H1 (cell line): ENCODE results near the gene RNF212B. TPM values are rescaled to one million over a fixed set of nuclear protein-coding genes. Genes with fewer than 3 reads are reported as not detected.

Experiments
- ATF2 ChIP-seq: IDR thresholded peaks from 2 replicates; pipeline ENCODE4 v1.6.1; 2012; ENCODE audit warnings: low read length, inconsistent platforms
- CREB1 ChIP-seq: IDR thresholded peaks from 2 replicates; pipeline ENCODE4 v1.6.1; 2012; ENCODE audit warnings: inconsistent platforms
- FOSL1 ChIP-seq: IDR thresholded peaks from 2 replicates; pipeline ENCODE4 v1.6.1; 2011; ENCODE audit warnings: mild to moderate bottlenecking, low read depth, low read length, moderate library complexity; ENCODE audit not compliant: insufficient read depth
- MAFK ChIP-seq: IDR thresholded peaks from 2 replicates; pipeline ENCODE4 v1.6.1; 2012; ENCODE audit warnings: low read depth, mild to moderate bottlenecking, improper control_type of control experiment, low read length
- PHF8 ChIP-seq: fragments of 200-600 bp; sonication (generic); conservative IDR thresholded peaks from 2 replicates; pipeline ENCODE4 v1.7.1; 2012; ENCODE audit warnings: low read depth, mild to moderate bottlenecking, inconsistent platforms, low read length, moderate library complexity
- USF2 ChIP-seq: IDR thresholded peaks from 2 replicates; pipeline ENCODE4 v1.6.1; 2011; ENCODE audit warnings: low read length, improper control_type of control experiment
- polyA plus RNA-seq, 7 experiments: library from polyadenylated mRNA; depleted of rRNA in 3 of 7; stranded (reverse) in 5 of 7; unstranded in 2 of 7; fragments of >200 nt in 5 of 7; fragments of 200-250 nt in 2 of 7; gene quantifications; 1 replicate in 5 of 7; 2 replicates in 1 of 7; 4 replicates in 1 of 7; pipeline versions ENCODE4 v1.2.1 to v1.2.3, GENCODE V29; 2011 to 2013; ENCODE audit warnings: missing spikeins in 2 of 7, mixed read lengths in 2 of 7
- total RNA-seq: library from RNA; stranded (reverse); fragmentation: NEBNext Ultra II Directional; extraction: Animal tissue kit (Norgen Biotek cat#: 25700); gene quantifications from 2 replicates; pipeline ENCODE4 v1.2.1, GENCODE V29; 2021

RNF212B gene
- total and polyA plus RNA-seq, 2 of the 8 experiments (the other 6 are each of a cell fraction or from before 2014, with no cell fraction given): 0.95 to 1.2 TPM

- TF ChIP-seq FOSL1 (no peak), PHF8 (no peak), MAFK (no peak), USF2 (no peak), ATF2 (no peak), CREB1 (no peak)
These were observed 82.2 kb downstream of the RNF212B start (continued) for GRCh38 chr14:23319746-23320583.
